GM12875 (cell line): ENCODE results near the gene PPT2.

Source experiments
- H3K4me3 ChIP-seq: one replicate; pipeline ENCODE4 v1.5.1; 2011; ENCODE audit warnings: low read depth, low read length, control low read depth
- TF ChIP-seq, protein P1 (sequence below): IDR thresholded peaks from 2 replicates; pipeline ENCODE4 v1.5.1; 2011; ENCODE audit warnings: low read depth, mild to moderate bottlenecking, control low read depth, inconsistent platforms, low read length, moderate library complexity, borderline replicate concordance; ENCODE audit not compliant: insufficient read depth

The PPT2 gene, protein sequence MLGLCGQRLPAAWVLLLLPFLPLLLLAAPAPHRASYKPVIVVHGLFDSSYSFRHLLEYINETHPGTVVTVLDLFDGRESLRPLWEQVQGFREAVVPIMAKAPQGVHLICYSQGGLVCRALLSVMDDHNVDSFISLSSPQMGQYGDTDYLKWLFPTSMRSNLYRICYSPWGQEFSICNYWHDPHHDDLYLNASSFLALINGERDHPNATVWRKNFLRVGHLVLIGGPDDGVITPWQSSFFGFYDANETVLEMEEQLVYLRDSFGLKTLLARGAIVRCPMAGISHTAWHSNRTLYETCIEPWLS

DNA sequence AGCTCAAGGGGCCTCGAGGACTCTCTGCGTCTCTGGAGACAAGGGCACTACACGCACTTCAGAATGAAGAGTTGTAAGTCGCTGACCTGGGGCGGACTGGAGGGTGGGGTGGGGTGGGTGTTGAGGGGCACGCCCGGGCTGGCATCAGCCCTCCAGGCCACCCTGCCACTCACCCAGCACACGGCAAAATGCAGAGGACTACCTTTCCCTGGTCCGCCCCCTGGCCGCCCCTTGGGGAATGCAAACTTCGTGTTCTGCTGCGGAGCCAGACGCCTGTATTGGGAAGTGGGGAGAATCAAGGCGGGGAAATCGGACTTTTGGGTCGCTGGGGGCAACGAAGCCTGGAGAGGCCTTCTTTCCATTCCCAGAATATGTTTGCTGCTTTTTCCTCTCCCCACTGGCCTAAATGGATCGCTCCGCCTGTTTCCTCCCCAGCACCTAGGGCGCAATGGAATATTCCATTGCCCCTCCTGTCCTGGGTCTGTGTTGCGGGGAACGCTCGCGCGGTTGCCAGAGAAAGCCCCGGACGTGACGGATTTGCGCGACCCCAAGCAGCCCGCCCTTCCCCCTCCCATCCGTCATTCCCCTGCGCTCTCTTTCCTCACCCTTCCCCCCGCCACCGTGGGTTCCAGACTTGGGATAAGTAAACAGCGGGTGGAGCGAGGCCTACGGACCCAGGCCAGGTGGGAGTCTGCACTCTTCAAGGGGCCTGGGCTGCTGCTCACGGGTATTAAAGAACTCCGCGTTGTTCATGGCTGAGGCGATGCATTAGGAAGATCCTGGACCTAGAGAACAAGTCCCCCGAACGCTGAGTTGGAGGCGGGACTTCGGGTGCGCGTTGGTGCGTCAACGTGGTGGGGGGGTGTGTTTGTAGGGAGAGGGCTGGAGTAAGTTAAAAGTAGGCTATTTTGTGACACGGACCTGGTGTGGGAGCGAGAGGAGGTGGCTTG, at the start of gene PPT2:
PPT2 (plus strand) TSS at position 578 of the 950 bp plus-strand sequence. CDS start 454 bp downstream, outside the sequence.
- TF ChIP-seq, protein P1, sequence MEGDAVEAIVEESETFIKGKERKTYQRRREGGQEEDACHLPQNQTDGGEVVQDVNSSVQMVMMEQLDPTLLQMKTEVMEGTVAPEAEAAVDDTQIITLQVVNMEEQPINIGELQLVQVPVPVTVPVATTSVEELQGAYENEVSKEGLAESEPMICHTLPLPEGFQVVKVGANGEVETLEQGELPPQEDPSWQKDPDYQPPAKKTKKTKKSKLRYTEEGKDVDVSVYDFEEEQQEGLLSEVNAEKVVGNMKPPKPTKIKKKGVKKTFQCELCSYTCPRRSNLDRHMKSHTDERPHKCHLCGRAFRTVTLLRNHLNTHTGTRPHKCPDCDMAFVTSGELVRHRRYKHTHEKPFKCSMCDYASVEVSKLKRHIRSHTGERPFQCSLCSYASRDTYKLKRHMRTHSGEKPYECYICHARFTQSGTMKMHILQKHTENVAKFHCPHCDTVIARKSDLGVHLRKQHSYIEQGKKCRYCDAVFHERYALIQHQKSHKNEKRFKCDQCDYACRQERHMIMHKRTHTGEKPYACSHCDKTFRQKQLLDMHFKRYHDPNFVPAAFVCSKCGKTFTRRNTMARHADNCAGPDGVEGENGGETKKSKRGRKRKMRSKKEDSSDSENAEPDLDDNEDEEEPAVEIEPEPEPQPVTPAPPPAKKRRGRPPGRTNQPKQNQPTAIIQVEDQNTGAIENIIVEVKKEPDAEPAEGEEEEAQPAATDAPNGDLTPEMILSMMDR = no peak
- peak within 1 kb of the TSS; percentile 51 for H3K4me3 ChIP-seq

DNA sequence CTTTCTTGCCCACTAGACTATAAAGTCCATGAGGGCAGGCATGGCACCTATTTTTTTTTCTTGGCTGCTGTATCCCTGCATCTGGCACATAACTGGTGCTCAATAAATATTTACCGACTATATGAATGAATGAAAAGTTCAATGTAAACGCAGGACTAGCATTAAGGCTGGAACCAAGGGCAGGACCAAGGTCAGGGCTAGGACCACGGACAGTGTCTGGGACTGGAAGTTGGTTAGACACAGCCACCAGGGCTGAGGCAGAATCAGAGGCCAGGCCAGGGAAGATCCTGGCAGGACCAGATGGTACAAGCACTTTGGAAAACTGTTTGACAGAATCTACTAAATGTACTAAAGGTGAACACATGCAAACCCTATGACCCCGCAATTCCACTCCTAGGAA, 48.5 kb upstream of the PPT2 start:
- no peak overlapping the region for H3K4me3 ChIP-seq
- TF ChIP-seq, protein P1 = no peak

DNA sequence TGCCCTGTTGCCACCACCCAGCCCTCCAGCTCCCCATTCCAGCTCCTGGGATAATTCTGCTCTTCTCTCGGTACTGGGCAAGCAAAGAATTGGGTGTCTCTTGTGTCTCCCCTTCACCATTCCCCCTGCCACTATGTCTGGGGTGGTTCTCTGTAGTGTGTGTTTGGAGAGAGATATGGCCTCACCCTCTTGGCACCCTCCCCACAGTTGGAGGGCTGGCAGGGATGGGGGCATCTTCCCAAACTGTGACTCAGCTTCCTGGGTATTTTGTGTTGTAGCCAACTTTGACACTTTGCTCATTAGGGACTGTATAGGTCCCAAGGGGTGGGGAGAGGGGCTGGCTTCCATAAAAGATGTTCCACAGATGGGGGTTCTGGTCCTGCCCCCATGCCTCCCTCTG, 46.5 kb upstream of the PPT2 start:
- no peak overlapping the region for H3K4me3 ChIP-seq

DNA sequence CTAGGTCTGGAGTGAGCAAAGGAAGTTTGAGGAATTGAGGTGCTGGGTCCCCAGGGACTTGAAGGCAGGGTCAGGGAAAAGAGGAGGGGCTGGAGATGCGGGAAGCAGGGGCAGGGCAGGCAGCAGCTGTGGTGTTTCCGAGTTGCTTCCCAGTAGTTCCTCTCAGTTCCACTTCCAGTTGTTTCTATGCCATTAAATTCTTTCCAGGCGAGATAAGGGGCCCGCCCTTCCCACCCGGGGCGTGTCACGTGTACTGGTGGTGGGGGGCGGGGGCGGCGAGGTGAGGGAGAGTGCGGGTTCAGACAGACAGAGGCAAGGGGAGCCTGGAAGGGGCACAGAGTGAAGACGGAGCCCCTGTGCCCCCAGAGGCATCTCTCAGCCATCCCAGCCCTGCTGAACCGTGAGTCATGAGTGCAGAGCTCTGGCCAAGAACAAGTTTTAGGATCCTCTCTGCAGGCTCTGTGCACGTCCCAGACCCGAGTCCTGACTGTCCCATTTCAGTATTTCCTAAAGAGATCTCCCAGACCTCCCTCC, 45.8 kb upstream of the PPT2 start:
- no peak overlapping the region for H3K4me3 ChIP-seq
- TF ChIP-seq, protein P1 = no peak

More for the DNA sequence above, 46.5 kb upstream of the PPT2 start:
- TF ChIP-seq, protein P1 = no peak

DNA sequence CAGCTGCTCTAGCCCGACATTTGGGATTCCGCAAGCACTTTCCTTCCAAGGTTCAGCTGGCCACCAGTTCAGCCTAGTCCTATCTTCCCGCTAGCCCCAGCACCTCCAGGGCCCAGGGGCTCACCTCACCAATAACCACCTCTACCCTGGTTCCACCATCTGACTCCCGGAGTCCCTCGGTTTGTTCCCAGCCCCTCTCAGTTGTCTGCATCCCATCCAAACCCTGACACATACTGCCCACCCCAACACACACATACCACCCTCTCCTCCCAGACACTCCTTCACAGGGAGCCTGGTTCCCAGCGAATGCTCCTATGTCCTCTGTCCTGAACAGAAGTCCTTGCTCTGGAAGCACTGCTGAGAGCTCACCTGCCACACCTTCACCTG, 45.2 kb upstream of the PPT2 start:
- no peak overlapping the region for H3K4me3 ChIP-seq

DNA sequence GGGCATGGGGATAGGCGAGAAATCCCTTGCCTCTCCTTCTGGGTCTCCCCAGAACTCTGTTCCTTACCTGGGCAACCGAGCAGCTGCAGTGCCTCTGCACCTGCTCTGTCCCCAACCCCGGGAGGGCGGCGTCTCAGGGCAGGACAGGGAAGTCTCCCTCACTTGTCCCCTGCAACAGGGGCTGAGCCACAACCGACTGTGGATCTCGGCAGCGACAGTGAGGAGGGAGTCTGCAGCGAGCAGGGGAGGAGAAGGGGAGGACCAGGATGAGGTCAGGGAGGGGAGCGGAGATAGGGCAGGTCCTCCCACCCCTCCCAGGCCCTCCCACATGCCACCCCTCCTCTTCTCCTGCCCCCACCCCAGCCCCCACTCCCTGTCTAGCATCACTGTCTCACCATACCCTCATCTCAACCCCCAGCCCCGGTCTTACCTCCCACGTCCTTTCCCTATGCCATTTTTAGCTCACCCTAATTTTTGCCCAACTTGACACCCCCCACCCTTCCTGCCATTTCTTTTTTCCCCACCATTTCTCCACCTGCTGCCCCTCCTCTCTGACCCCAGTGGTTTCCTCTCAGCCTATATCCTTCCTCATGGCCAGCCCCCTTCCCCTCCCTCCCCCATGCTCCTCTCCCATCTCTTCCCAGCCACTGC, 44.7 kb upstream of the PPT2 start, which contains the start of gene TNXB:
TNXB (minus strand) TSS at position 225 of the 651 bp plus-strand sequence. CDS start 11,140 bp downstream, outside the sequence.
- TF ChIP-seq, protein P1 = no peak
- no peak within 1 kb of the TSS for H3K4me3 ChIP-seq

More for the DNA sequence above, 45.2 kb upstream of the PPT2 start:
- TF ChIP-seq, protein P1 = no peak
